Measurements from ENCODE around the gene GIMAP4. TPM values are rescaled to one million over a fixed set of nuclear protein-coding genes. Genes with fewer than 3 reads are reported as not detected.

The GIMAP4 gene
- total and polyA plus RNA-seq, 2 donors (not counting 3 experiments of a cell fraction or from before 2014, with no cell fraction given), result 56.6 to 168 TPM

- Histone ChIP-seq H3K36me3 (ENCODE audit: control insufficient read depth in 2 of 2, extremely low read depth in 1 of 2, insufficient read depth in 2 of 2, low read length in 2 of 2) (no peaks in the 10 kb centered on the region), H3K4me1 (ENCODE audit: control insufficient read depth, extremely low read depth, insufficient read depth, low read length) (no peaks in the 10 kb centered on the region), H4K20me1 (replicated peaks; ENCODE audit: control insufficient read depth, extremely low read depth, insufficient read depth, low read length) (no peaks in the 10 kb centered on the region), H3K27me3 (ENCODE audit: control insufficient read depth in 2 of 2, insufficient read depth in 2 of 2, low read length in 2 of 2) (no peaks in the 10 kb centered on the region), H3K79me2 (ENCODE audit: control insufficient read depth, insufficient read depth, low read length) (no peaks in the 10 kb centered on the region), H3K9ac (replicated peaks; ENCODE audit: extremely low read depth, insufficient read depth, low read length) (no peak overlapping the region), H3K9me3 (replicated peaks; ENCODE audit: control insufficient read depth, insufficient read depth, low read length) (no peaks in the 10 kb centered on the region), H3K4me3 (replicated peaks in 1 of 3; ENCODE audit: insufficient read depth in 1 of 3, low read depth in 1 of 3, low read length in 3 of 3) (no peak overlapping the region), H2AFZ (ENCODE audit: low read depth, low read length) (no peak overlapping the region), H3K9me1 (replicated peaks; ENCODE audit: control insufficient read depth, extremely low read depth, insufficient read depth, low read length) (no peaks in the 10 kb centered on the region), H3K27ac (ENCODE audit: insufficient read depth, low read depth, low read length) (no peak overlapping the region), H3K4me2 (ENCODE audit: insufficient read depth, low read length) (no peak overlapping the region)
- TF ChIP-seq MAX (IDR thresholded peaks at IDR 0.05; ENCODE audit: insufficient read depth, insufficient read length) (no peak), POLR2A (IDR thresholded peaks at IDR 0.05; ENCODE audit: low read depth, low read length) (no peak), FOS (IDR thresholded peaks at IDR 0.05; ENCODE audit: borderline replicate concordance, insufficient read depth, low read length) (no peak), POLR2AphosphoS5 (IDR thresholded peaks at IDR 0.05; ENCODE audit: insufficient read depth, low read depth, low read length) (no peak)
- FAIRE-seq (no peak), DNase-seq (ENCODE audit: low read depth, low spot score) (no peak)
- ChIA-PET POLR2A (no interaction called here), CTCF (no interaction called here)
- dilution Hi-C loops (cut with MboI; ENCODE audit: extremely low pct_ligation_motif_present, low sequenced_read_pairs) (no loop called here), intact Hi-C loops (cut with micrococcal nuclease) (no loop called here)
- no TSS peak for BruUV-seq (replicated peaks)
Measured at GRCh38 chr7:150610233-150610632, 43.0 kb downstream of the GIMAP4 start.

GRCh38 chr7:150612925-150613324 lies 45.7 kb downstream of the GIMAP4 start:
- no peaks in the 10 kb centered on the region for H4K20me1 ChIP-seq (replicated peaks; ENCODE audit: control insufficient read depth, extremely low read depth, insufficient read depth, low read length)
- H3K79me2 ChIP-seq (ENCODE audit: control insufficient read depth, insufficient read depth, low read length), result no peaks in the 10 kb centered on the region
- POLR2A ChIA-PET, result no interaction called here
- H2AFZ ChIP-seq (ENCODE audit: low read depth, low read length), result no peak overlapping the region
- dilution Hi-C loops (cut with MboI; ENCODE audit: extremely low pct_ligation_motif_present, low sequenced_read_pairs) (no loop called here), intact Hi-C loops (cut with micrococcal nuclease) (no loop called here)
- no peak for FAIRE-seq
- no peak overlapping the region for H3K9ac ChIP-seq (replicated peaks; ENCODE audit: extremely low read depth, insufficient read depth, low read length)
- H3K9me1 ChIP-seq (replicated peaks; ENCODE audit: control insufficient read depth, extremely low read depth, insufficient read depth, low read length), result no peaks in the 10 kb centered on the region
- no peak overlapping the region for H3K4me3 ChIP-seq (replicated peaks in 1 of 3; ENCODE audit: insufficient read depth in 1 of 3, low read depth in 1 of 3, low read length in 3 of 3)
- H3K4me2 ChIP-seq (ENCODE audit: insufficient read depth, low read length), result no peak overlapping the region
- H3K27me3 ChIP-seq (ENCODE audit: control insufficient read depth in 2 of 2, insufficient read depth in 2 of 2, low read length in 2 of 2), result no peaks in the 10 kb centered on the region
- no peaks in the 10 kb centered on the region for H3K9me3 ChIP-seq (replicated peaks; ENCODE audit: control insufficient read depth, insufficient read depth, low read length)
- TF ChIP-seq GATA2 (IDR thresholded peaks at IDR 0.05; ENCODE audit: insufficient read depth, insufficient read length, low read depth, low read length), result no peak
- no peak for TF ChIP-seq JUN (IDR thresholded peaks at IDR 0.05; ENCODE audit: borderline replicate concordance, insufficient read depth, insufficient read length, low read depth)
- no peak for TF ChIP-seq FOS (IDR thresholded peaks at IDR 0.05; ENCODE audit: borderline replicate concordance, insufficient read depth, low read length)
- no peak for TF ChIP-seq MYC (IDR thresholded peaks at IDR 0.05; ENCODE audit: low read depth, low read length)
- no peaks in the 10 kb centered on the region for H3K36me3 ChIP-seq (ENCODE audit: control insufficient read depth in 2 of 2, extremely low read depth in 1 of 2, insufficient read depth in 2 of 2, low read length in 2 of 2)
- CTCF ChIA-PET, result no interaction called here
- H3K4me1 ChIP-seq (ENCODE audit: control insufficient read depth, extremely low read depth, insufficient read depth, low read length), result no peaks in the 10 kb centered on the region
- no TSS peak for BruUV-seq (replicated peaks)
- DNase-seq (ENCODE audit: low read depth, low spot score), result no peak
- no peak overlapping the region for H3K27ac ChIP-seq (ENCODE audit: insufficient read depth, low read depth, low read length)

Measured in endothelial cell of umbilical vein (primary cell).